HG02610 (cell line): ENCODE results near the gene RGPD3.

Experiments used
- ATAC-seq: cut with Tn5 transposase; IDR thresholded peaks from one replicate; pipeline ENCODE4 v1.9.1; 2021; ENCODE audit warnings: mild to moderate bottlenecking, moderate library complexity; ENCODE audit not compliant: unreplicated experiment

RGPD3 gene

GRCh38 chr2:106343274-106343673 is 124.9 kb downstream of the RGPD3 start:
- no peak for ATAC-seq

GRCh38 chr2:106342831-106343251 is 125.4 kb downstream of the RGPD3 start:
- no peak for ATAC-seq

- no peak for ATAC-seq
Measured at GRCh38 chr2:106341666-106342065, 126.5 kb downstream of the RGPD3 start.
